GM08714 (cell line): ENCODE measurements around the gene TSKS.

ENCODE experiments used
- H3K4me3 ChIP-seq: fragments of 200-500 bp; sonication (Bioruptor generic); 2 replicates; pipeline ENCODE4 v1.5.1; 2014; ENCODE audit warnings: mild to moderate bottlenecking, low read length, inconsistent platforms
- ZNF274 ChIP-seq: IDR thresholded peaks from 2 replicates; pipeline ENCODE4 v1.6.1; 2012; ENCODE audit warnings: mild to moderate bottlenecking, low read depth, low read length

The TSKS gene

DNA sequence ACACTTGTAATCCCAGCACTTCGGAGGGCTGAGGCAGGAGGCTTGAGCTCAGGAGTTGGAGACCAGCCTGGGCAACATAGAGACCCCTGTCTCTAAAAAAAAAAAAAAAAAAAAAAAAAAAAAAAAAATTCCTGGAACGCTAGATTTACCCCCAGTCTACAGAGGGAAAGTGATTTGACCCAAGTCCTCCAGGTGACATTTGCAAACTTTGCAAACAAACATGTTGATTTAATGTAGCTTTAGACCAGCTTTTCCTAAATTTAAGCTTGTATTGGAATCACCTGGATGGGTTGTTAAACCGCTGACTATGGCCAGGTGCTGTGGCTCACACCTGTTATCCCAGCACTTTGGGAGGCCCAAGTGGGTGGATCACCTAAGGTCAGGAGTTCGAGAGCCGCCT, 63.7 kb downstream of the TSKS start:
- no peak for TF ChIP-seq ZNF274
- H3K4me3 ChIP-seq, result no peak overlapping the region

DNA sequence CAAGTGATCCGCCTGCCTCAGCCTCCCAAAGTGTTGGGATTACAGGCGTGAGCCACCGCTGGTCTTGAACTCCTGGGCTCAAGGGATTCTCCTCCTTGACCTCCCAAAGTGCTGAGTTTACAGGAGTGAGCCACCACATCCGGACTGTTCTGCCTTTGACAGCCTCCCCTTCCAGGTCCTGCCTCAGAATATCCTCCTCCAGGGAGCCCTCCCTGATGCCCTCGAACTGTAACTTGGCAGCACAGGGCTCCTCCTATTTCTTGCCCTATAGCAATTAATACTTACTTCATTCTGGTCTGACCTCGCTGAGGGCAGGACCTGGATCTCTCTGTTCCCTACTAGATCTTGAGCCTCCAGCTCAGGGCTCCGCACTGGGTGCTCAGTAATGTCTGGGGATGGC, 66.2 kb downstream of the TSKS start:
- TF ChIP-seq ZNF274, result no peak
- H3K4me3 ChIP-seq, result no peak overlapping the region

DNA sequence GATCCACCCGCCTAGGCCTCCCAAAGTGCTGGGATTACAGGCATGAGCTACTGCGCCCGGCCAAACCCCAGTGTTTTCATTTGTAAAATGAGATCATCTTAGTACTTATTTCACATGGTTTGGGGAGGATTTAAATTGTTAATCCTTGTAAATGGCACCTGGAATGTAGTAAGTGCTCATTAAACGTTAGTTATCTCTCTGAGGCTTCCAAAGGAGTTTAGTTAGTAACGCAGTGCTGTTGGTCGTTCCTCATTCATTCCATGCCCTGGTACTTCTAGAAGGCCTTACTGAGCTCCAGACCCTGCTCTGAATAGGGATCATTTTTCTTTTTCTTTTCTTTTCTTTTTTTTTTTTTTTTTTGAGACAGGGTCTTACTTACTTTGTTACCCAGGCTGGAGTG, 67.0 kb downstream of the TSKS start:
- TF ChIP-seq ZNF274, result no peak
- no peak overlapping the region for H3K4me3 ChIP-seq

DNA sequence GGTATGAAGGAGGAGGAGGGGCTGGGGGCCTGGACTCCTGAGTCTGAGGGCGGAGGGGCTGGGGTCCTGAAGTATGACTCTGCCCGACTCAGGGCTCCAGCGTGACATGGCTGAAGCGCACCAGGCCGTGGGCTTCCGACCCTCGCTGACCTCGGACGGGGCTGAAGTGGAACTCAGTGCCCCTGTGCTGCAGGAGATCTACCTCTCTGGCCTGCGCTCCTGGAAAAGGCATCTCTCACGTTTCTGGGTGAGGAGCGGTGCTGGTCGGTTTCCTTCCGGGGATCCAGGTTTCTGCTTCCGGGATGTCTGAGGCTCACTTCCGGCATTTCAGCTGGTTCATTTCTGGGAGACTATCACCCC, 71.0 kb downstream of the TSKS start:
- no peak overlapping the region for H3K4me3 ChIP-seq
- TF ChIP-seq ZNF274, result no peak

DNA sequence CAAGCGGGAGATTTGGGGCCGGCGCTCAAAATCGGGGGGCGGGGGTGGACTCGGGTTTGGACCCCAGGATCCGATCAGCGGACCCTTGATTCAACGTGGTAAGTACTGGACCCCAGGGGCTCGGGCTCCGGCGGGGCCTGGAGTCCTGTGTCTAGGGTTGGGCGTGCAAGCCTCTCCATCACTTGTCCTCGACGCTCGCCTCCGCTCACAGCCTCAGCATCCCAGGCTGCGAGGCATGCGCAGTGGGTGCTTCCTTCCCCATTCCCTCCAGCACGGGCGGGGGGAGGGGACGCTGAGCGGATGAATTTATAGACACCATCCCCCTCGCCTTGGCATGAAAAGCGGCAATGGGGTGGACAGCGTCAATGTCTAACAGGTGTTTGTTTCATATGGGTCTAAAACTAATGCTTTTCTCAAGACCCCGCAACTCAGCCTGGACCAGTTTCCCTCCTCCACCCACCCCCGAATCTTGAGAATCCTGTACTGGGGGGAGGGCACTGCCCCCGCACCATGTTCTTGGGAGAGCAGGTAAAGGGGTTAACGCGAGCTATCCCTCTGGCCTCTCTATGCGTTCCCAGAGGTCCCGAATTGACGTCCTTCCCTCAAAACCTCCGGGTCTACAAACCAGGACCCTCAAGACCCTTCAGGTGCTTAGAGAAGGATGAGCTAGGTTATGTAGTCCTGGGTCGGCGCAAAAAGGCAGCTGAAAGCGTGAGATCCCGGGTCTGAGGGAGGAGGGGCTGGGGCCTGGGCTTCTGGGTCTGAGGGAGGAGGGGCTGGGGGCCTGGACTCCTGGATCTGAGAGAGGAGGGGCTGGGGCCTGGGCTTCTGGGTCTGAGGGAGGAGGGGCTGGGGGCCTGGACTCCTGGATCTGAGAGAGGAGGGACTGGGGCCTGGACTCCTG, 71.6 kb downstream of the TSKS start:
- H3K4me3 ChIP-seq, result no peak overlapping the region
- no peak for TF ChIP-seq ZNF274

DNA sequence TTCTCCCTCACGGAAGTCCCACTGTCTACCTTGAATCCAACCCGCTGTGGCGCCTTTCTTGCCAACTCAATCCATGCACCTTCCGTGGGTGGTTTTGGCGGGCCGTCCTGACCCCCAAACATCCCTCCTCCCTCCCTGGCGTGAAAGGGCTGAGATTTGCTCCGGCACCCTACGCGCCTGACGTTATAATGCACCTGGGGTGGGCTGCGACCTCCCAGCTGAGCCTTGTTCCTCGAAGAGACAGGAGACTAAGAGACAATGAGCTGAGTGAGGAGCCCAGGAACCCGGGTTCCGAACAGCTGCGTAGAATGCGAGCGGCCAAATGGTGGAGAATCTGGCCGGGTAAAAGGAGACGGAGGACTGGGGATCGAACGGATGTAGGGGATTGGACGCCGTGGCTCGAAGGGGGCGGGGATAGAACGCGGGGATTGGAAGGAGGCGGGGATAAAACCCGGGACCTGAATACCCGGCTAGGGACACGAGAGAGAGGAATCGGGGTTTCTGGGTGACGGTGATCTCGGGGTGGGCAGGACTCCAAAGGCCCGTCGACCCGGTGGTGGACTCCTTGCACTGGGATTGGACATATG, 72.4 kb downstream of the TSKS start, which contains the start of gene CPT1C:
CPT1C (plus strand) TSS at position 461 of the 587 bp plus-strand sequence. CDS start 1,137 bp downstream, outside the sequence.
- H3K4me3 ChIP-seq, result no peak within 1 kb of the TSS
- no peak for TF ChIP-seq ZNF274

DNA sequence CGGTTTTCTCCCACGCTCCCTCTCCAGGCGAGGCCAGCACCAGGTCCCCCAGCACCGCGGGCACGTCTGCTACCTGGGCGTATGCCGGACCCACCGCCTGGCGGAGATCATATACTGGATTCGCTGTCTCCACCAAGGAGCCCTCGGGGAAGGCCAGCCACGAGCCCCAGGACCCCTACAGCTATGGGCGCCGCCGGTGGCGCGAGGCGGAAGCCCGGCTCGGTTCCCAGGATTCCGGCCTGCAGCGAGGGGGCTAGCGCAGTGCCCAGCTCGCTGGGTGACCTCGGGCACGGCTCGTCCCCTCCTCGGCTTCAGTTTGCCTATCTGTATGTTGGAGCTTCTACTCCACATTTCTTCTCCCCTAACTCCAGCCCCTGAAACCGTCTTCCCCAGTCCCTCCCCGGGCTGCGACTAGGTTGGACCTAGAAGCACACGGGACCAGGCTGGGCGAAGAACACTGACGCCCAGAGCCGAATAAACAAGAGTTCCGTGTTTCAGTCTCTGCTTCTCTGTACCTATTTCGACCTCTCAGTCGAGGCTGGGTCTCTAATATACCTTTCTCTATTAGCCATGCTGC, 72.9 kb downstream of the TSKS start:
- H3K4me3 ChIP-seq, result no peak overlapping the region
- TF ChIP-seq ZNF274, result no peak
